HG03108 (cell line): ENCODE data around the gene SF3A1.

Experiments
- ATAC-seq: cut with Tn5 transposase; IDR thresholded peaks from one replicate; pipeline ENCODE4 v1.9.1; 2021; ENCODE audit warnings: moderate library complexity; ENCODE audit not compliant: unreplicated experiment

Gene SF3A1

DNA sequence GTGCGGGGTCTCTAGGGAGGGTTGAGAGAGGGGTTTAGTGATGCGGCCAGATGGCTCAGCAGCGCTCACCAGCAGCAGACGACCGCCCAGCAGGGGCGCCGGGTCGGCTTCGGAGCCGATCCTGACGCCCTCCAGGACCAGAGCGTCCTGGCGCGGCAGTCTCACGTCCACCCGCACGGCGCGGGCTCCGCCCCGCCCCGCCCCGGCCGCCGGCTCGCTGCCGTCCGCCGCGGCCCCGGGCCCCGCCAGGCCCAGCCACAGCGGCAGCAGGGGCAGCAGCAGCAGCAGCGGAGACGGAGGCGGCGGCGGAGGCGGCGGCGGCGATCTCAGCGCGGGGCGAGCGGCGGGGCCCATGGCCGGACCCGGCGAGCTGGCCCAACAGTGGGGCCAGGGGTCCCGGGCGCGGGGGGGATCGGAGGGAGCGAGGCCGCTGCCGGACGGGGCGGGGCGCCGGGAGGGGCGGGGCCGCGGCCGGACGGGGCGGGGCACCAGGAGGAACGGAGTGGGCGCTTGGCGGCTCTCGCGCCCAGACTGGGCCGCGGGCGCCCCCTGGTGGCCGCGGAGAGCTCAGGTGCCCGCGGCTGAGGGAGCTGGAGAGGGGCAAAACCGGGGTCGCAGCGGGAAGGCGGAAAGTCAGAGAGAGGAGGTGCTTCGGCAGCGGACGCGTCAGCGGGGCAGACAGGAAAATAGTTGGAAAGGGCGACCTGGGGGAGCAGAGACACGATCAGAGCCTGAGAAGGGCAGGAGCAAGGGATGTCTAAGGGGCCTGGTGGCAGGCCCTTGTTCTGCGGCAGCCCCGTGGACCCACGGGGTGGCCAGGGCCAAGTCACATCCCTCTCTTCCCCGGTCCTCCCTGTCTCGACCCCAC, 30.5 kb upstream of the SF3A1 start, which contains the start of gene RNF215:
TSS of gene RNF215 (minus strand) at position 452 of the 868 bp plus-strand sequence. CDS start at position 354, 98 bp downstream.
- ATAC-seq, result peak; percentile 59

DNA sequence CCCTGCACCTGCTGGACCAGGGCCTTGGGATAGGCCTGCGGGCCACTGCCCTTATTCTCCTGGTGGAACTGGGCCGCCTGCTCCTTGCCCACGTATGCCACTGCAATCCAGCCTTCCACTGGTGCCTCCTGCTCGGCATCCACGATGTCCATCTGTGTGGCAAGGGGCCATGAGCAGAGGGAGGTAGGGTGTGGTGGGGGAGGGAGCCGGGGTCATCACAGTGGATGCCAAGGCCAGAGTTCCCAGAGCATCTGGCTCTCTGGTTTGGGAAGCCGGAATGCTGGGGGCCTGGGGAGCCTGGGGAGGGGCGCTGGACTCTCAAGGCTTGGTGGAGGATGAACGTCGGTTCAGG, 29.9 kb upstream of the SF3A1 start:
- ATAC-seq, result no peak

DNA sequence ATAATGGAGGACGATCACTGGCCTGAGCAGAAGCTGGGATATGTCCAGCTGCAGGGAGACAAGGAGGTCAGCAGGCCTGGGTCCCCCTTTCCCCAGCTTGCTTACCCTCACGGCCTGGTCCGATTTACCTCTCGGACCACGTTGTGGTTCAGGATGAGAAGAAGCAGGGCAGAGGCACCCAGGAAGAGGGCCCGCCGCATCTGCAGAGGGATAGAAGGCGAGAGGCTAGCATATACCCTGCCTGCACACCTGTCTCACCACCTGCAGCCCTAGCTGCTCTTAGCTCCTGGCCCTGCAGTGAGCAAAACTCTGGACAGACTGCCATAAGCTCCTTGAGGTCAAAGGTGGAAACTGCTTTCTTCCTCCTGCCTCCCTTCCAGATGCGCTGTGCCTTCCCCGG, 29.2 kb upstream of the SF3A1 start:
- ATAC-seq, result no peak

DNA sequence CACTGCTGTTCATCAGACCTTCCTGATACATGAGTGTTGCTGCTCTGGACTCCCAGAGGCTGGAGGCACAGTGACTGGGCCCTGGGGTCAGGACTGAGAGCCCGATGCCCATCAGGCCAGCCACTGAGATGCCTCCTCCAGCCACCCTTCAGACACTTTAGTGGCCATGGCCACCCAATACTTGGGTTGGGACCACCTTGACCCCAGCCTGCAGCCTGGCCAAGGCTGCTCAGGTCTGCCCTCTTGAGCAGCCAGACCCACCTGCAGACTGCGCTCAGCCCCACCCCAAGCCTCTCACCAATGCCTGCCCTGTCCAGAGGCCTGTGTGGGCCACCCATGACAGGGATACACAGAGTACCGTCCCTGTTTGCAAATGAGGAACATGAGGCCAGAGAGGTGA, 26.4 kb upstream of the SF3A1 start:
- no peak for ATAC-seq

DNA sequence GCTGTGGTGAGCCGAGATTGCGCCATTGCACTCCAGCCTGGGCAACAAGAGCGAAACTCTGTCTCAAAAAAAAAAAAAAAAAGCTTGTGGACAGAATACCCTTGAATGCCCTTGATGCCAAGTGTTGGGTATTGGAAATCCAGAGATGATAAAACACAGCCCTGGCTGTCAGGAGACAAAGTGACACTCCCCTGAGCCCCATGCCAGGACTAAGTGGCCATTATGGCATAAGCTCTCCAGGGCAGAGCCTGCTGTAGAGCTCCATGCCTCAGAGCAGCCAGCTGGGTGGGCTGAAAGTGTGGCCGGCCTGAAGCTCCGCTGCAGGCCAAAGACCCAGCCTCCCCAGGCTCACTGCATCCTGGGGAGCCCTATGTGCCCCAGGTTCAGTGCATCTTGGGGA, 25.6 kb upstream of the SF3A1 start:
- no peak for ATAC-seq

DNA sequence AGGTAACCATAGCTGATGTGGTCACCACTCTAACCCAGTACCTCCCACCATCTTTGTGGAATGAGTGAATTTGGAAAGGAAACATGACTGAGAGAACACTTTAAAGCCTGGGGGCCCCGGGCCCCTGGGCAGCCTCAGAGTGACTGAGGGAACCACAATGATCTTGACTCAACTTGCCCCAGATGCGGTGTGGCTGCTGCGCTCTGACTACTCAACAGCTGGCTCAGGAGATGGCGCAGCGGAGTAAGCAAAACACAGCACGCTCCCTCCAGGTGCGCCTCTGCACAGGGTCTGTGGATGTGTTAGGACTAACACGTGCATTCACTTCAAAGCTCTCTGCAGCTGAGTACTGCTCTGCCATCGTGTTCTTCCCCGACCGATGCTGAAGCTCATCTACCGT, 24.6 kb upstream of the SF3A1 start:
- no peak for ATAC-seq

DNA sequence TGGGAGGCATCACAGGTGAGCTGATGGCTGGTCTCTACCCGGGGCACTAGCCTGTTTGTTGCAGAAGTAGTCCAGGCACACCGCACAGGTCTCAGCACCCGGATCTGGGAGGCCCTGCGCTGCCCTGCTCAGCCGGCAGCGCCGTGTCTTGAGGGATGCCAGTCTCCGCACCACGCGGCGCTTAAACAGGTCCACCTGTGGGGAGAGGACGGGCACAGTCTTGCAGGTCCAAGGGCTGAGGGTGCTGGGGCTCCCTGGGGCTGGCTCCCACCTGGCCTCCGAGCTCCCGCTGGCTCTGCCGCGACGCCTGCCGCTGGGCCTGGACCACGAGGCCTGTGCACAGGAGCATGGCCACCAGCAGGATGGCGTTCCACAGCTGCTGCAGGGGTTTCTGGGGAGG, 23.3 kb upstream of the SF3A1 start:
- ATAC-seq, result no peak

DNA sequence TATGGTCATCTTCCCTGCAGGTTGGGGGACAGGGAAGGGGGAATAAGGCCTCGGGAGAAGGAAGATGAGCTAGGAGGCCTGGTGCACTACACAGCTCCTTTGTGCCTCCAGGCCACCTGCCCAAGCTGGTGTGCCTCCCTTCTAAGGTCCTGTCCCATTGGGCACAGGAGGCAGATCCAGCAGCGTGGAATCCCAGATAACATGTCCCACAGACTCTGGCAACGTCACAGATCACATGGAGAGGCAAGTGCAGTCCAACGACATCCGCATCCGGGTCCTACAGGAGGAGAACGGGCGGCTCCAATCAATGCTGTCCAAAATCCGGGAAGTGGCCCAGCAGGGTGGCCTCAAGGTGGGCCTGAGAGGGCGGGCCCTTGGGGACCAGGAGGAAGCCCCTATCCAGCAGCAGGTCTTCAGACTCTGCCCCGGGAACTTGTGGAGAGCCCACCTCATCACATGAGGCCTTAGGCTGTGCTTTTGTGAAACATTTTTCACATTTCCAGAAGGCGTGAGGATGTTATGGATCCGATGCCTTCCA, 18.7 kb upstream of the SF3A1 start:
- no peak for ATAC-seq

DNA sequence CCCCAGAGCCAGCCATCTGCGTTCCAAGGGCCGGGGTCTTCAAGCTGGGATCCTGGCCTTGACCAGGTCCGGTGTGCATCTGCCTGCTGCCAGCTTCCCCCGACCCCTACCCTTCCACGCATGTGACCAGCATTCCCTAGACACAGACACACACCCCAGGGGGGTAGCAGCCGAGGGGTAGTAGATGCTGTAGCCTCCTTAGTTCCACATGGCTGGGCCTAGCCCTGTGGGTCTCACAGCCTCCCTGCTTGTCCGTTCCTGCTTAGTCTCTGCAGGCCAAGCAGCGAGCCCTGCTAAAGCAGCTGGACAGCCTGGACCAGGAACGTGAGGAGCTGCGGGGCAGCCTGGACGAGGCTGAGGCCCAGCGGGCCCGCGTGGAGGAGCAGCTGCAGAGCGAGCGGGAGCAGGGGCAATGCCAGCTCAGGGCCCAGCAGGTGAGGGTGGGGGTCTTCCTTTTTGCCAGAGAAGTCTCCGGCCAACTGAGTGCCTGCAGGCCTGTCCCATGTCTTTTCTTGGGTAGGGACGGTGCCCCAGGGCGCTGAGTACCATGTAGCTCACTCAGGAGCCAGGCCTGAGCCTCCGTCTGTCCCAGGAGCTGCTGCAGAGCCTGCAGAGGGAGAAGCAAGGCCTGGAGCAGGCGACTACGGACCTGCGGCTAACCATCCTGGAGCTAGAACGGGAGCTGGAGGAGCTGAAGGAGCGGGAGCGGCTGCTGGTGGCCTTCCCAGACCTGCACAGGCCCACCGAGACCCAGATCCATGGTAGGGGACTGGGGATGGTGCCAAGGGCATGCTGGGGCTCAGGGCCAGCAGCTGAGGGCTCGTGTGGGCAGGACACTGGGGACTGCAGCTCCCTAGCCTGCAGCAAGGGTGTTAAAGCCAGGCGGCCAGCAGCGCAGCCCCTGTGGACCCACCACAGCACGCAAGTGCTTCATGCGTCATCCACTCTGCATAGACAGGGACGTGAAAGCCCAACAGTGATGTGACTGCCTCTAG, 16.9 kb upstream of the SF3A1 start:
- no peak for ATAC-seq

DNA sequence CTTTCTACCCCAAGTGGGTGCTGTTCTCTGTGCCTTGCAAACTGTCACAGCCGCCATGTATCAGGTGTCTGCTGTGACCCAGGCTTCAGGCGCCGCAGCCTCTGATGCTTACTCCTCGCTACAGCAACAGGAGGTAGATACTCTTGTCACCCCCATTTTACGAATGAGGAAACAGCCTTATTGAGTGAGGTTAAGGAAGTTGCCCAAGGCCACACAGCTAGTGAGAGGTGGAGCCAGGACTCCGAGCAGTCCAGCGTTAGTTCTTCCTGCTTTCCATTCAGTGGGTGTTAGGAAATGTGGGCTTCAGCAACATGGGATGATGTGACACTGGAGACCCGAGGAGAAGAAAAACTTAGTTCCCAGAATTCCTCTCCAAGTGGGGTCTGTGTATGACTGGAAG, 16.2 kb upstream of the SF3A1 start:
- ATAC-seq, result no peak

DNA sequence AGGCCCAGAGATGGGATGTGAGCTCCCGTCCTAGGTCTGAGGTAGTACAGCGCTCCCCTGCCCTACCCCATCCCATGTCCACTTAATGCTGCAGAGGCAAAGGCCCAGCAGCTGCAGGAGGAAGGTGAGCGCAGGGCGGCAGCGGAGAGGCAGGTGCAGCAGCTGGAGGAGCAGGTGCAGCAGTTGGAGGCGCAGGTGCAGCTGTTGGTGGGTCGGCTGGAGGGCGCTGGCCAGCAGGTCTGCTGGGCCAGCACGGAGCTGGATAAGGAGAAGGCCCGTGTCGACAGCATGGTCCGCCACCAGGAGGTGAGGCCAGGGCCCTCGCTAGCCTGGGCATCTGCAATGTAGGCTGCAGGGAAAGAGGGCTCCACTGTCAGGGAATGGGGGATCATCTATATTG, 15.3 kb upstream of the SF3A1 start:
- ATAC-seq, result no peak

DNA sequence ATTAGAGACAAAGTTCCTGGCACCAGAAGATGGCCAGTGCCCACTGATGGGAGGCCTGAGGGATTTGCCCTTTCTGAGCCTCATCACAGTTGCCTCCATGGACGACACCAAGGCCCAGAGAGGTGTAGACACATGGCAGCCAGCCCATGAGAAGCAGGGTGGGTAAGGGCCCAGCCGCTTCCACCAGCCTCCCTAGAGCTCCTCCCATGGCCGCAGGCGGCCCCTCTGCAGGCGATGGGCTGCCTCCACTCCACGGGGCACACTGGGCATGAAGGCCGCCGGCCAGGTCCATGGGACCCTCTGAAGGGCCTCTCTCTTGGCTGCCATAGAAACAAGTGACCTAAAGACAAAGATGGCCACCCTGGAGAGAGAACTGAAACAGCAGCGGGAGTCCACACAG, 14.6 kb upstream of the SF3A1 start:
- ATAC-seq, result no peak

DNA sequence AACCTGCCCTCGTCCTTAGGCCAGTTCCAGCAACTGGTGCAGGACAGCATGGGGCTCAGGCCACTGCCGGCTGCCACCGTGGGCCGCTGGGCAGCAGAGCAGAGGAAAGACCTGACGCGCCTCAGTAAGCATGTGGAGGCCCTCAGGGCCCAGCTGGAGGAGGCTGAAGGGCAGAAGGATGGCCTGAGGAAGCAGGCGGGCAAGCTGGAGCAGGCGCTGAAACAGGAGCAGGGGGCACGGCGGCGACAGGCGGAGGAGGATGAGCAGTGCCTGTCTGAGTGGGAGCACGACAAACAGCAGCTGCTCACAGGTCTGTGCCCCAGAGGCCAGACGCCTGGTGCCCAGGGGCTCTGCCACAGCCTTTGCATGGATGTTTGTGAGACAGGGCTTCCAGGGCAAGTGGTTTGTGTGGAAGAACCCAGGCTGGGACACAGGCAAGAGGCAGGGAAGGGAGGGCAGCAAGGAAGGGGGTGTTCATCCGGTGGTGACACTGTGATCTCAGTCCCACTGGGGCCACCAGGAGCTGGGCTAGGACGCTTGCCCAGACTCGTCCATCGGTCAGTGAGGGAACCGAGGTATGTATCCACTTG, 14.0 kb upstream of the SF3A1 start:
- no peak for ATAC-seq

DNA sequence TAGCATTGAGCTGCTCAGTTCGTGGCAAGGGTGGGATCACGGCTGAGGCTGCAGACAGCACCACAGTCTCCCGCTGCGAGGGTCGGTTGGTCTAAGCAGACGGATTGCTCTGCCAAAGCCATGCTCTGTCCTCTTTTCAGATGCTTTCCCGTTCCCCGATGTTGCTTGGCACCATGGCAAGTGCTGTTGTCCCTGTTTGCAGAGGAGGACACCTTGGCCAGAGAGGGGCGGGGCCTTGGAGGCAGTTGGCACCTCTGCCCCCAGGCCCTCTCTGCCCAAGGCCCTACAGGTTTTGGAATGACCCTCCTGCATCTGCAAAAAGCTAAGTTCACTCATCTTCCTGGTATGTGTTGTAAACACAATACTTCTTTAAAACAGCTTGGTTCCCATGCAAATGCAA, 11.7 kb upstream of the SF3A1 start:
- ATAC-seq, result no peak

DNA sequence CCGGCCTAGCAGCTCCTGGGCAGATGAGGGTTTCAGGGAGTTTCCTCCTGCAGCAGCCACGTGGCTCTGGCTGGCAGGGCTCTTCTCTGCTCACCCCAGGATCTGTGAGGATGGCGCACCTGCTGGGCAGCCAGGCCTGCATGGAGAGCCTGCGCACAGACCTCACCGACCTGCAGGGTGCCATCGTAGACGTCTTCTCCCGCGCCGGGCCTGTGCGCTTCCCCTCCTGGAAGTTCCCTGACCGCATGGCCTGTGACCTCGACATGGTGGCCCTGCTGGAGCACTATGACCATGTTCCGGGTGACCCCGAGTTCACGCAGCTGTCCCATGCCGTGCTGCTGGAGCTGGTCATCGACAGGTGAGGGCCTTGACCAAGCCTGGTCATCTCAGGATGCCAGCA, 9.2 kb upstream of the SF3A1 start:
- no peak for ATAC-seq

DNA sequence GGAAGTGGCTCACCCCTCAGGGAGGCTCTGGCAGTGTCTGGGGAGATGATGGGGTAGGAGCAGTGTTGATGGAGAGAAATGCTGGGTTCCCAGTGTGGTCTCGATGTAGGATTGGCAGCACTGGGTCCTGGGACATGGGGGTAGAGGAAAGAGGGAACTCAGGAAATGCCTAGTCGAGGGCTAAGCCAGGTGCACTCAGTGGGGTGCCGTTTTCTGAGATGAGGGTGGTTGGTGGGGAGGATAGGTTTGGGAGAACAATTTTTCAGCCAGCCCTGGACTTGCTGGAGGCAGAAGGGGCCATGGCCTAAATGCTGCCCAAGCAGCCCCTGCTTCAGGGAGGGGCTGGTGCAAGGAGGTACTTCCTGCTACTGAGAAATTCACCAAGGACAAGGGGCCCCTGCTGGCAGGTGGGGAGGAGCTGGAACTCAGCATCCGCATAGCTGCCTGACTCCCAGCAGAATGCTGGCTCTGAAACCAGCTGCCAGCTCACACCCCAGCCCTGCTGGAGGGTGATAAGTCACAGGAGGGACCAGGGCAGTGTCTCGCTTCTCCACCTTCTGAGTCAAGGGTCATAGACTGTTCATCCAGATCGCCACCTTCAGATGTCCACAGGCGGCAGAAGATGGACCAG, 6.1 kb upstream of the SF3A1 start:
- ATAC-seq, result no peak

DNA sequence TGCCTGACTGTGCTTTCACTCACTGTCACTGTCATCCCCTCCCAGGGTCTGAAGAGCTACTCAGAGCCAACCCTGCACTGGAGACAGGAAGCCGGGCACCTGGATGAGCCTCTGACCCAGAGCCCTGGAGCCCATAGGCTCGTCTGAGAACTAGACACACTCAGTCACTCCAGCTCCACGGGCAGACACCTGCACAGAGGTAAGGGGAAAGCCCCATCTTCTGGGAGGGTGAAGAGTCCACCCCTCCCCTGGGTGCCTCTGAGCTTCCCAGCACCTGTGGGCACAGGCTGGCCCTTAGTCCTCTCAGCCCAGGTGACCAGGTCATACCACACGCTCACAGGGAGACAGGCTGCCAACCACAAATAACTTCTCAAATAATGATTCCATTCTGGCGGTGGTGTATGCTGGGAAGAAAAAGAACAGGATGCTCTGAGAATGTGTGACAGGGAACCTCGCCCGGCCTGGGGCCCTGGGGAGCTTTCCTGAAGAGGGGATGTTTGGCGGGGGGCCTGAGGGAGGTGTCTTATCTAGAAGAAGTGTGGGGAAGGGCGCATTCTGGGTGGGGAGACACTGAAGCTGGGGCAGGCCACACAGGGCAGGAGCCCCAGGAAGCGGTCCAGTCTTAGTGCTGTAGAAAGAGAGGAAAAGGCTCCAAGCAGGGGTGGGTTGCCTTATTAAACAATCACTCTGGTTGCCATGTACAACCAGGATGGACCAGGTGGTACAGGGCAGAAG, 5.4 kb upstream of the SF3A1 start:
- ATAC-seq, result no peak

DNA sequence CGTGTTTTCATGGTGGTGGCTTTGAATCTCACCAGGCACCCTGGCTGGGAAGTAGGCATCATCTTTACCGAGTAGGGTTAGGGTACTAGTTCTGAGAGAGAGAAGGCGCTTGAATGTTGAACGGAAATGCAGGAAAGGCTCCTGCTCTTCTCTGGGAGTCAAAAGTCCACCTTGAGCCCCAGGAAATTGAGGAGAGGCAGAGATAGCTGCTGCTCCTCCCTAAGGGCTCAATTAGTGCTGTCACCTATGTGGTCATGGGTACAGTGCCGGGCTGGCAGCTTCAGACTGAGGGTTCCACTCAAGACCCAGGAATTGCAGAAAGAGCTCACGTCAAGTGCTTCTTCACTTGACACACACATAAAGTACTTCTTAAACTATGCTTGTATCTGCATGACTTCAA, 1.8 kb upstream of the SF3A1 start:
- ATAC-seq, result no peak

DNA sequence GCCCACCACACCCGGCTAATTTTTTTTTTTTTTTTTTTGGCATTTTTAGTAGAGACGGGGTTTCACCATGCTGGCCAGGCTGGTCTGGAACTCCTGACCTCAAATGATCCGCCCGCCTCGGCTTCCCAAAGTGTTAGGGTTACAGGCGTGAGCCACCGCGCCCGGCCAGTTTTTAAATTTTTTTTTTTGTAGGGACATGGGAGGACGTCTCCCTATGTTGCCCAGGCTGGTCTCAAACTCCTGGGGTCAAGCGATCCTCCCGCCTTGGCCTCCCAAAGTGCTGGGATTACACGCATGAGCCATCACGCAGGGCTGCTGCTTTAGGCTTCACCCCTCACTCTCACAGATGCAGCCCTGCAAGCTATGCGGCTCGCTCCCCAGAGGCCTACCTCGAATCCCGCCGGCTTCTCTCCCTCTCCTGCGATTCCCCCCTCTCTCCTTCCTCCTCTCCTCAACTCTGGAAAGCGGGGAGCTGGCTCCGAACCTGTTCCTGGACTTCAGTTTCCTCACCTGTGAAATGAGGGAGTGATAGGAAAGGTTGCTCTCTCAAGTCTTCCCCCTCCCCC, 1.0 kb upstream of the SF3A1 start:
- no peak for ATAC-seq

DNA sequence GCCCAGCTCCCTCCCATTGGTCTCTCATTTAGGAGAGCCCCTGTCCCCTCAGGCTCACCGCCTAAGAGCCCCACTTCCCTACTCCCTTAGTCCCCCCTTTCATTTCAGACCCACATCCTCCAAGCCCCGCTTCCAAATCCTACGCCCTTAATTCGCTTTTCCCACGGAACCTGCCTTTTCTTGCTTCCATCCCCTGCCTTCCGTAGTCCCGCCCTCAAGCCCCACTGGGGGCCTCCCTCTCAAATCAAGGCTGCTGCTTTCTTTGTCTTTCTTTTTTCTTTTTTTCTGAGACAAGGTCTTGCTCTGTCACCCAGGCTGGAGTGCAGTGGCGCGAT, 509 bp upstream of the SF3A1 start:
- no peak for ATAC-seq
